GM19324 (cell line): Measurements from ENCODE around the gene MRPS7.
"Not testable (repeated sequence)": the region's sequence is repeated elsewhere in the genome, so short reads cannot be mapped to it uniquely, and the experiment has no call there.

ENCODE experiments used
- ATAC-seq: cut with Tn5 transposase; IDR thresholded peaks from one replicate; pipeline ENCODE4 v1.9.1; 2021; ENCODE audit warnings: mild to moderate bottlenecking, moderate library complexity; ENCODE audit not compliant: unreplicated experiment, low FRiP score

Gene MRPS7

GRCh38 chr17:75270218-75270965, 8.7 kb downstream of the MRPS7 start:
- ATAC-seq, result peak; percentile 39

- ATAC-seq, result no peak
These were observed 9.2 kb downstream of the MRPS7 start, which contains the start of gene MIF4GD for GRCh38 chr17:75270966-75271232. TSS of gene MIF4GD (minus strand) at chr17:75271231. CDS start at chr17:75270195, 1,036 bp downstream.

GRCh38 chr17:75271233-75271954, 9.7 kb downstream of the MRPS7 start:
- peak; percentile 73 for ATAC-seq

GRCh38 chr17:75271955-75272847, 10.5 kb downstream of the MRPS7 start:
- ATAC-seq, result no peak

GRCh38 chr17:75272848-75273184, 11.1 kb downstream of the MRPS7 start:
- ATAC-seq, result no peak

GRCh38 chr17:75273977-75274708, 12.5 kb downstream of the MRPS7 start:
- ATAC-seq, result no peak

GRCh38 chr17:75277664-75278071, 16.0 kb downstream of the MRPS7 start:
- ATAC-seq, result no peak

- not testable (repeated sequence) for ATAC-seq
These were observed 18.5 kb downstream of the MRPS7 start for GRCh38 chr17:75280189-75280588.

- ATAC-seq, result no peak
These were observed 23.4 kb downstream of the MRPS7 start for GRCh38 chr17:75285123-75285522.

GRCh38 chr17:75287221-75287620, 25.5 kb downstream of the MRPS7 start:
- no peak for ATAC-seq

GRCh38 chr17:75288359-75288758, 26.7 kb downstream of the MRPS7 start:
- no peak for ATAC-seq

- peak; percentile 20 for ATAC-seq
These were observed 27.1 kb downstream of the MRPS7 start for GRCh38 chr17:75288770-75289114.

- peak; percentile 90 for ATAC-seq
These were observed 27.6 kb downstream of the MRPS7 start, which contains the start of gene SLC25A19 for GRCh38 chr17:75289115-75289831. TSS of gene SLC25A19 (minus strand) at chr17:75289433. CDS start at chr17:75286764, 2,669 bp downstream.

- no peak for ATAC-seq
These were observed 28.2 kb downstream of the MRPS7 start for GRCh38 chr17:75289832-75290337.

- ATAC-seq, result not testable (repeated sequence)
These were observed 31.2 kb downstream of the MRPS7 start for GRCh38 chr17:75292810-75293448.

GRCh38 chr17:75295201-75296158, 33.8 kb downstream of the MRPS7 start:
- ATAC-seq, result peak; percentile 61

GRCh38 chr17:75300280-75300679, 38.6 kb downstream of the MRPS7 start:
- no peak for ATAC-seq

GRCh38 chr17:75301049-75301448, 39.4 kb downstream of the MRPS7 start:
- ATAC-seq, result no peak
